HTERT RPE-1 (cell line): ENCODE results near the gene SIRPD.
"Not testable (repeated sequence)": the region's sequence is repeated elsewhere in the genome, so short reads cannot be mapped to it uniquely, and the experiment has no call there.

ENCODE experiments used
- in situ Hi-C: fragments of 300-500 bp; cut with MboI; formaldehyde crosslinking; loops from 4 replicates; pipeline ENCODE4 v1.14.3; 2020; ENCODE audit warnings: low sequenced_read_pairs

Gene SIRPD

GRCh38 chr20:1497371-1497770 lies 60.1 kb downstream of the SIRPD start:
- in situ Hi-C loops: not testable (repeated sequence)

- in situ Hi-C loops: no loop called here
Observed at GRCh38 chr20:1496930-1497329, 60.6 kb downstream of the SIRPD start.

GRCh38 chr20:1494436-1494835 lies 63.1 kb downstream of the SIRPD start:
- in situ Hi-C loops: no loop called here

- in situ Hi-C loops: no loop called here
Observed at GRCh38 chr20:1493536-1493935, 64.0 kb downstream of the SIRPD start.

- in situ Hi-C loops: no loop called here
Observed at GRCh38 chr20:1491860-1492642, 65.5 kb downstream of the SIRPD start.

GRCh38 chr20:1491281-1491840 lies 66.1 kb downstream of the SIRPD start, which contains the start of gene SIRPB2:
SIRPB2 (minus strand) TSS chr20:1491420; CDS start chr20:1491359, 61 bp downstream.
- in situ Hi-C loops: no loop called here

GRCh38 chr20:1490643-1491195 lies 66.8 kb downstream of the SIRPD start:
- in situ Hi-C loops: no loop called here

GRCh38 chr20:1489764-1490436 lies 67.6 kb downstream of the SIRPD start:
- in situ Hi-C loops: no loop called here

- in situ Hi-C loops: no loop called here
Observed at GRCh38 chr20:1489325-1489724, 68.2 kb downstream of the SIRPD start.

GRCh38 chr20:1486566-1486965 lies 70.9 kb downstream of the SIRPD start:
- in situ Hi-C loops: no loop called here

GRCh38 chr20:1484438-1485116 lies 72.9 kb downstream of the SIRPD start:
- in situ Hi-C loops: no loop called here
